DOHH2 (cell line): Measurements from ENCODE around the gene CITED2.

Source experiments
- H3F3A ChIP-seq: fragments of 200-600 bp; sonication (generic), shearing (Covaris generic); 2 replicates; pipeline ENCODE4 v1.6.0; 2016; ENCODE audit warnings: antibody characterized with exemption, mild to moderate bottlenecking; ENCODE audit not compliant: control insufficient read depth, insufficient read depth
- H3K27ac ChIP-seq: fragments of 200-600 bp; sonication (generic); 2 replicates; pipeline ENCODE4 v1.5.1; 2014; ENCODE audit warnings: low read depth, mild to moderate bottlenecking, low read length, moderate library complexity
- H3K27me3 ChIP-seq: fragments of 200-600 bp; sonication (generic); 2 replicates; pipeline ENCODE4 v1.6.1; 2014; ENCODE audit warnings: mild to moderate bottlenecking, low read length, mixed read lengths; ENCODE audit not compliant: control insufficient read depth
- H3K36me3 ChIP-seq: fragments of 200-600 bp; sonication (generic); 2 replicates; pipeline ENCODE4 v1.6.1; 2014; ENCODE audit warnings: mild to moderate bottlenecking, low read length, moderate library complexity, mixed read lengths; ENCODE audit not compliant: control insufficient read depth
- H3K4me1 ChIP-seq: fragments of 200-600 bp; sonication (generic); 2 replicates; pipeline ENCODE4 v1.6.1; 2014; ENCODE audit warnings: mild to moderate bottlenecking, low read length, mixed read lengths; ENCODE audit not compliant: control insufficient read depth
- H3K4me2 ChIP-seq: fragments of 200-600 bp; sonication (generic); 2 replicates; pipeline ENCODE4 v1.6.0; 2014; ENCODE audit warnings: mild to moderate bottlenecking, low read length, moderate library complexity
- H3K4me3 ChIP-seq: fragments of 200-600 bp; sonication (generic); 2 replicates; pipeline ENCODE4 v1.5.1; 2014; ENCODE audit warnings: mild to moderate bottlenecking, low read length, mixed read lengths
- H3K79me2 ChIP-seq: fragments of 200-600 bp; sonication (generic); 2 replicates; pipeline ENCODE4 v1.6.1; 2014; ENCODE audit warnings: mild to moderate bottlenecking, low read length, mixed read lengths; ENCODE audit not compliant: control insufficient read depth
- H3K9me2 ChIP-seq: fragments of 200-600 bp; sonication (generic); replicated peaks from 2 replicates; pipeline ENCODE4 v1.6.1; 2014; ENCODE audit warnings: mild to moderate bottlenecking, low read length, mixed read lengths; ENCODE audit not compliant: control insufficient read depth
- H3K9me3 ChIP-seq: fragments of 200-600 bp; sonication (generic); 2 replicates; pipeline ENCODE4 v1.6.1; 2014; ENCODE audit warnings: antibody characterized with exemption, low read length, mixed read lengths; ENCODE audit not compliant: control insufficient read depth, insufficient read depth
- H4K20me1 ChIP-seq: fragments of 200-600 bp; sonication (generic); 2 replicates; pipeline ENCODE4 v1.6.0; 2014; ENCODE audit warnings: low read depth, mild to moderate bottlenecking, antibody characterized with exemption, low read length, moderate library complexity; ENCODE audit not compliant: control insufficient read depth, insufficient read depth
- EZH2phosphoT487 ChIP-seq: fragments of 200-600 bp; sonication (generic); IDR thresholded peaks from 2 replicates; pipeline ENCODE4 v1.6.1; 2017; ENCODE audit warnings: borderline replicate concordance, mild to moderate bottlenecking, antibody characterized with exemption, low read length, moderate library complexity, mixed read lengths
- TF ChIP-seq, protein P1 (sequence below): fragments of 200-600 bp; sonication (generic); IDR thresholded peaks from one replicate; pipeline ENCODE4 v1.5.1; 2014; ENCODE audit warnings: antibody characterized with exemption, mild to moderate bottlenecking, low read depth, low read length; ENCODE audit not compliant: poor library complexity, severe bottlenecking

CITED2 gene

DNA sequence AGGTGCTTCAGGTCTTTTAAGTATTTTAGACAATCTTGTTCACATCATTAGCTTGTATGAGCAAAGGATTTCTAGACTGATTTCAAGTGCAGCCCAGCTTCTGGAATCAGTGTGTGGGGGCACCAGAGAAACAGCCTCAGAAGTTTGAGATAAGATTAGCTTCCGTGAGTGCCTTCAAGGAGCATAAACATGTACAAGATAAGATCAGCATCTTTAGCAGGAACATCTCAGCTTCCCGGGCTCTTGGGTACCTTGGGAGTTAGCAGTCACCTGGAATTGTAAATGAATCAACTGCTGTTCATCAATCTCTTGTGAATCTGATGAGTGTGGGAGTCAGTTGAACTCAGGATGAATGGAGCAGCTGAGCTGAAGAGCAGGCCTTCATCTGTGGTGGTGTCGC is 12.0 kb upstream of the CITED2 start:
- no peaks in the 10 kb centered on the region for H3K9me3 ChIP-seq
- H3K79me2 ChIP-seq = no peaks in the 10 kb centered on the region
- TF ChIP-seq, protein P1, sequence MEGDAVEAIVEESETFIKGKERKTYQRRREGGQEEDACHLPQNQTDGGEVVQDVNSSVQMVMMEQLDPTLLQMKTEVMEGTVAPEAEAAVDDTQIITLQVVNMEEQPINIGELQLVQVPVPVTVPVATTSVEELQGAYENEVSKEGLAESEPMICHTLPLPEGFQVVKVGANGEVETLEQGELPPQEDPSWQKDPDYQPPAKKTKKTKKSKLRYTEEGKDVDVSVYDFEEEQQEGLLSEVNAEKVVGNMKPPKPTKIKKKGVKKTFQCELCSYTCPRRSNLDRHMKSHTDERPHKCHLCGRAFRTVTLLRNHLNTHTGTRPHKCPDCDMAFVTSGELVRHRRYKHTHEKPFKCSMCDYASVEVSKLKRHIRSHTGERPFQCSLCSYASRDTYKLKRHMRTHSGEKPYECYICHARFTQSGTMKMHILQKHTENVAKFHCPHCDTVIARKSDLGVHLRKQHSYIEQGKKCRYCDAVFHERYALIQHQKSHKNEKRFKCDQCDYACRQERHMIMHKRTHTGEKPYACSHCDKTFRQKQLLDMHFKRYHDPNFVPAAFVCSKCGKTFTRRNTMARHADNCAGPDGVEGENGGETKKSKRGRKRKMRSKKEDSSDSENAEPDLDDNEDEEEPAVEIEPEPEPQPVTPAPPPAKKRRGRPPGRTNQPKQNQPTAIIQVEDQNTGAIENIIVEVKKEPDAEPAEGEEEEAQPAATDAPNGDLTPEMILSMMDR = no peak
- TF ChIP-seq EZH2phosphoT487 = no peak
- H3F3A ChIP-seq = no peaks in the 10 kb centered on the region
- no peak overlapping the region for H3K4me3 ChIP-seq
- H3K36me3 ChIP-seq = no peaks in the 10 kb centered on the region
- no peak overlapping the region for H3K27ac ChIP-seq
- H4K20me1 ChIP-seq = no peaks in the 10 kb centered on the region
- no peak overlapping the region for H3K4me2 ChIP-seq
- 0 out of 2 replicates have a peak, but pooled peaks cover 4% of the 10 kb centered on the region for H3K27me3 ChIP-seq
- H3K9me2 ChIP-seq = no peaks in the 10 kb centered on the region
- H3K4me1 ChIP-seq = no peaks in the 10 kb centered on the region

DNA sequence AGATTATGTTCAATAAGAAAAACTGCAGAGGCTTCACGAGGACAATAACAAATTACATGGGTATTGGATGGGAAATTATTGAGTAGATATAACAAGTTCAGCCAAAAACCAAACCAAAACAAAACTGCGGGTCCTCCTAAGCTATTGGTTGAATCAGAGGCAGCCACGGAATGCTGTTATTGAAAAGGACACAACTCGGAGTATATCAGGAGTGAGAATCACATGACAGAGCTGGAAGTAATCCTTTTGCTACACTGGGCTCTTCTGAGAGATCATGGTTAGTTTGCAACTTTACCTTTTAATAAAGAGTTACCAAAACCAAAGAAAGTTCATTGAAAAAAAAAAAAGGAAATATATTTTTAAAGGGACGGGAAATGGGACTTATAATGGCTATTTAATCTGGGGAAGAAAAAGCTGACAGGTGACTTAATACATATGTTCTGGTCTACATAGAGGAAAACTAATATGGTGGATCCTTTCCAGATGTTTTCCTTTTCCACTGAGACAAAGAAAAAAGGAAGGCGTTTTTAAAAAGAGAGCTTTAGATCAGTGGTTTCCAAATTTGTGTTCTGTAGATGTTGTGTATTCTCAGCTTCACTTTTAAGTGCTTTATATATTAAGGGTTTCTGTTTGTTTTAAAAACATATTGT is 6.9 kb upstream of the CITED2 start:
- Histone ChIP-seq H3K36me3 (no peaks in the 10 kb centered on the region), H3K9me2 (no peaks in the 10 kb centered on the region), H3K27ac (no peak overlapping the region), H3F3A (no peaks in the 10 kb centered on the region), H3K4me1 (peaks cover 4% of the 10 kb centered on the region), H3K9me3 (no peaks in the 10 kb centered on the region), H4K20me1 (no peaks in the 10 kb centered on the region), H3K4me3 (no peak overlapping the region), H3K4me2 (no peak overlapping the region), H3K27me3 (no peaks in the 10 kb centered on the region), H3K79me2 (no peaks in the 10 kb centered on the region)
- TF ChIP-seq, protein P1 = no peak
- no peak for TF ChIP-seq EZH2phosphoT487

DNA sequence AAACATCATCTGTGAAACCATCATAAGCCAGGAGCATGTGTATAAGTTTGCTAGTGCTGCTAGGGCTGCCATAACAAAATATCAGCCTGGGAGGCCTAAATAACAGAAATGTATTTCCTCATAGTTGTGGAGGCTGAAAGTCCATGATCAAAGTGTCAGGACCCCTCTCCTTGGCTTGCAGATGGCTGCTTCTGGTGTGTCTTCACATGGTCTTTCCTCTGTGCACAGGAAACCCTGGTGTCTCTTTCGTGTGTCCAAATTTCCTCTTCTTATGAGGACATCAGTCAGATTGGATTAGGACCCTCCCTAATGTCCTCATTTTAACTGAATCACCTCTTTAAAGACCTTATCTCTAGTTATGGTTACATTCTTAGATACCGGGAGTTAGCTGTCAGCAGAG is 6.2 kb upstream of the CITED2 start:
- H3K36me3 ChIP-seq = no peaks in the 10 kb centered on the region
- H3K4me3 ChIP-seq = no peak overlapping the region
- H3K4me2 ChIP-seq = no peak overlapping the region
- TF ChIP-seq, protein P1 = no peak
- no peak for TF ChIP-seq EZH2phosphoT487
- peaks cover 10% of the 10 kb centered on the region for H3K4me1 ChIP-seq
- H3K9me2 ChIP-seq = no peaks in the 10 kb centered on the region
- H4K20me1 ChIP-seq = no peaks in the 10 kb centered on the region
- no peak overlapping the region for H3K27ac ChIP-seq
- H3K9me3 ChIP-seq = no peaks in the 10 kb centered on the region
- no peaks in the 10 kb centered on the region for H3K27me3 ChIP-seq
- H3K79me2 ChIP-seq = no peaks in the 10 kb centered on the region
- H3F3A ChIP-seq = no peaks in the 10 kb centered on the region

DNA sequence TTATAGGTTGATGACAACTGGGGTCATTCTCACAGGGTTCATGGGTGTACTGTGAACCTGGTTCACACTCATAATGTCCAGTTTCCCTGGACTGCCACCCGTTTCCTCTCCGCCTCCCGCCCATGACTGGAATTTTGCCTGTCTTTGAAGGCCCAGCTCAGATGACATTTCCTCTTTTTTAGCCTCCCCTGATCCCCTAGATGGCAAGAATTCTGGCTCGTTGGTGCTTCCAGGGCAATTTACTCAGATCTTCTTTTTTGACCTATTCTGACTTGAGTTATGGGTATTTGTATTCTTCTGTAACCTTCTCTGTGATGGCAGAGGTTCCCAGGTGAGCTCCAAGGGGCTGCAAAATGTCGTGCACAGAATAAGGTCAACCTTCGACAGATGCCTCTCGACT is 5.7 kb upstream of the CITED2 start:
- Histone ChIP-seq H3K4me3 (no peak overlapping the region), H3K27me3 (no peaks in the 10 kb centered on the region), H3K27ac (no peak overlapping the region), H3K4me2 (no peak overlapping the region), H3K36me3 (no peaks in the 10 kb centered on the region), H3K79me2 (no peaks in the 10 kb centered on the region), H3F3A (no peaks in the 10 kb centered on the region), H3K9me2 (no peaks in the 10 kb centered on the region), H3K4me1 (peaks cover 10% of the 10 kb centered on the region), H3K9me3 (no peaks in the 10 kb centered on the region), H4K20me1 (no peaks in the 10 kb centered on the region)
- TF ChIP-seq EZH2phosphoT487 = no peak
